Neuronal stem cell (in vitro differentiated cells): ENCODE measurements around the gene CASP8.
"Not testable (repeated sequence)": the region's sequence is repeated elsewhere in the genome, so short reads cannot be mapped to it uniquely, and the experiment has no call there.

Experiments used
- DNase-seq: peaks from one replicate; pipeline ENCODE4 v3.0.0-alpha.2; 2013; ENCODE audit warnings: low spot score
- H2AFZ ChIP-seq: one replicate; pipeline ENCODE4 v1.6.1; 2013; ENCODE audit warnings: mild to moderate bottlenecking, low read length, inconsistent platforms
- H2AK5ac ChIP-seq: 2 replicates; pipeline ENCODE4 v1.6.1; 2013; ENCODE audit warnings: low read depth, mild to moderate bottlenecking, inconsistent platforms, low read length, moderate library complexity, mixed read lengths
- H2BK120ac ChIP-seq: 2 replicates; pipeline ENCODE4 v1.6.1; 2013; ENCODE audit warnings: low read depth, mild to moderate bottlenecking, inconsistent platforms, low read length, moderate library complexity, mixed read lengths
- H2BK12ac ChIP-seq: one replicate; pipeline ENCODE4 v1.6.1; 2013; ENCODE audit warnings: low read length, inconsistent platforms
- H2BK15ac ChIP-seq: 2 replicates; pipeline ENCODE4 v1.6.1; 2013; ENCODE audit warnings: mild to moderate bottlenecking, low read length, inconsistent platforms, mixed read lengths
- H2BK5ac ChIP-seq: one replicate; pipeline ENCODE4 v1.6.1; 2013; ENCODE audit warnings: inconsistent platforms, mild to moderate bottlenecking, low read length, moderate library complexity
- H3K14ac ChIP-seq: one replicate; pipeline ENCODE4 v1.6.1; 2013; ENCODE audit warnings: low read length, inconsistent platforms
- H3K18ac ChIP-seq: 2 replicates; pipeline ENCODE4 v1.6.1; 2013; ENCODE audit warnings: low read length, inconsistent platforms
- H3K23ac ChIP-seq: 2 replicates; pipeline ENCODE4 v1.6.1; 2013; ENCODE audit warnings: low read depth, mild to moderate bottlenecking, mixed read lengths, low read length, inconsistent platforms; ENCODE audit not compliant: poor library complexity
- H3K27ac ChIP-seq: replicated peaks from 3 replicates; pipeline ENCODE4 v1.5.1; 2013; ENCODE audit warnings: low read length, inconsistent platforms
- H3K27me3 ChIP-seq, 3 experiments: 2 replicates each; pipeline ENCODE4 v1.6.1; 2013; ENCODE audit warnings: low read length in 3 of 3, mild to moderate bottlenecking in 2 of 3, inconsistent platforms in 1 of 3, low read depth in 1 of 3, mixed read lengths in 1 of 3, moderate library complexity in 1 of 3; ENCODE audit not compliant: control insufficient read depth in 3 of 3, insufficient read depth in 3 of 3
- H3K36me3 ChIP-seq, 2 donors: replicated peaks in 1 of 2; 2 replicates each; pipeline ENCODE4 v1.6.1; 2013; ENCODE audit warnings: low read length in 2 of 2; ENCODE audit not compliant: control insufficient read depth in 2 of 2, insufficient read depth in 2 of 2
- H3K4ac ChIP-seq: 2 replicates; pipeline ENCODE4 v1.6.1; 2013; ENCODE audit warnings: inconsistent platforms, mild to moderate bottlenecking, low read length, moderate library complexity
- H3K4me1 ChIP-seq, 2 donors: 1 replicate in 1 of 2; 2 replicates in 1 of 2; pipeline ENCODE4 v1.6.1; 2013; ENCODE audit warnings: low read length in 2 of 2, low read depth in 1 of 2; ENCODE audit not compliant: control insufficient read depth in 2 of 2, insufficient read depth in 1 of 2
- H3K4me2 ChIP-seq: one replicate; pipeline ENCODE4 v1.6.1; 2013; ENCODE audit warnings: mild to moderate bottlenecking, low read length, inconsistent platforms; ENCODE audit not compliant: insufficient read depth, poor library complexity, severe bottlenecking
- H3K4me3 ChIP-seq, 2 donors: 2 replicates each; pipeline ENCODE4 v1.5.1; 2013; ENCODE audit warnings: low read length in 2 of 2, mild to moderate bottlenecking in 2 of 2, inconsistent platforms in 1 of 2, moderate library complexity in 1 of 2
- H3K79me1 ChIP-seq: one replicate; pipeline ENCODE4 v1.6.1; 2013; ENCODE audit warnings: low read depth, mild to moderate bottlenecking, inconsistent platforms, low read length, moderate library complexity
- H3K9ac ChIP-seq: one replicate; pipeline ENCODE4 v1.6.1; 2013; ENCODE audit warnings: mild to moderate bottlenecking, low read depth, low read length, inconsistent platforms; ENCODE audit not compliant: poor library complexity
- H3K9me3 ChIP-seq, 2 donors: replicated peaks in 1 of 2; 2 replicates each; pipeline versions ENCODE3 to v1.6.1; 2013; ENCODE audit warnings: low read length in 2 of 2, mild to moderate bottlenecking in 2 of 2, inconsistent platforms in 1 of 2, low read depth in 1 of 2, mixed read lengths in 1 of 2, moderate library complexity in 1 of 2; ENCODE audit not compliant: control insufficient read depth in 2 of 2, insufficient read depth in 1 of 2
- H4K8ac ChIP-seq: one replicate; pipeline ENCODE4 v1.6.1; 2013; ENCODE audit warnings: low read depth, mild to moderate bottlenecking, inconsistent platforms, low read length, moderate library complexity
- H4K91ac ChIP-seq: one replicate; pipeline ENCODE4 v1.6.1; 2013; ENCODE audit warnings: low read length, low read depth, mild to moderate bottlenecking, inconsistent platforms; ENCODE audit not compliant: poor library complexity
- WGBS, 2 donors: extraction: QIAGEN DNeasy Blood & Tissue Kit; methylation state at CpG; one replicate each; pipeline ENCODE4 v1.1.7; 2013; ENCODE audit warnings: missing lambda C conversion rate in 2 of 2, mixed read lengths in 1 of 2; ENCODE audit not compliant: insufficient read length in 2 of 2, insufficient replicate concordance in 1 of 2; ENCODE audit errors: extremely low coverage in 2 of 2; 5-methylcytosine and 5-hydroxymethylcytosine counted together

CASP8 gene

DNA sequence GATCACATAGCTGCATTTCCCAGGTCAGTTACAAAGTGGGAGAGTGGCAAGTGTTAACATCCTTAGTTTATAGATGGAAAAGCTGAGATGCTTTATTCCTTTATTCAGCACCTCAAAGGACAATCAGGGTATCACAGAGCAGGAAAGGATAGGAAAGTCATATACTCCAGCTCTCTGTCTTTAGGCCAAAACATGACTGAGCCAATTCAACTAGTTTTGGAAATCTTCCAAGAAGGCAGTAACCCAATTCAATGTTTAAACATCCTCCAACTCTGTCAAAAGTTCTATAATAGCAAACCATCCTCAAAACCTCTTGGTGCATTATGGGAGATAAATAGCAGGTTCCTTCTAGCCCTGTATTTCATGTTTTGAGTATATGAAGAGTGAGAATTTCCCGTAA is 25.2 kb downstream of the CASP8 start:
- no peak overlapping the region for H2AK5ac ChIP-seq
- peaks cover 0 to 31% of the 10 kb centered on the region in 2 donors for H3K36me3 ChIP-seq
- H4K91ac ChIP-seq = no peak overlapping the region
- no peak overlapping the region for H2AFZ ChIP-seq
- H3K9ac ChIP-seq = no peak overlapping the region
- H3K23ac ChIP-seq = no peak overlapping the region
- H3K4me1 ChIP-seq = no peaks in the 10 kb centered on the region
- no peak overlapping the region for H3K4ac ChIP-seq
- no peak overlapping the region for H4K8ac ChIP-seq
- no peak overlapping the region for H3K27ac ChIP-seq
- no peak overlapping the region for H2BK5ac ChIP-seq
- H2BK15ac ChIP-seq = no peak overlapping the region
- H3K79me1 ChIP-seq = no peaks in the 10 kb centered on the region
- no peak overlapping the region for H3K4me2 ChIP-seq
- no peak for DNase-seq
- peaks cover 0 to 1% of the 10 kb centered on the region in 2 donors for H3K9me3 ChIP-seq
- no peak overlapping the region for H2BK120ac ChIP-seq
- H3K18ac ChIP-seq = no peak overlapping the region
- no peak overlapping the region for H3K4me3 ChIP-seq
- H2BK12ac ChIP-seq = no peak overlapping the region
- H3K27me3 ChIP-seq = no peaks in the 10 kb centered on the region
- no peak overlapping the region for H3K14ac ChIP-seq
- no CpG with 5 or more reads among the region's 1 CpG for whole genome bisulfite sequencing, 2 donors

DNA sequence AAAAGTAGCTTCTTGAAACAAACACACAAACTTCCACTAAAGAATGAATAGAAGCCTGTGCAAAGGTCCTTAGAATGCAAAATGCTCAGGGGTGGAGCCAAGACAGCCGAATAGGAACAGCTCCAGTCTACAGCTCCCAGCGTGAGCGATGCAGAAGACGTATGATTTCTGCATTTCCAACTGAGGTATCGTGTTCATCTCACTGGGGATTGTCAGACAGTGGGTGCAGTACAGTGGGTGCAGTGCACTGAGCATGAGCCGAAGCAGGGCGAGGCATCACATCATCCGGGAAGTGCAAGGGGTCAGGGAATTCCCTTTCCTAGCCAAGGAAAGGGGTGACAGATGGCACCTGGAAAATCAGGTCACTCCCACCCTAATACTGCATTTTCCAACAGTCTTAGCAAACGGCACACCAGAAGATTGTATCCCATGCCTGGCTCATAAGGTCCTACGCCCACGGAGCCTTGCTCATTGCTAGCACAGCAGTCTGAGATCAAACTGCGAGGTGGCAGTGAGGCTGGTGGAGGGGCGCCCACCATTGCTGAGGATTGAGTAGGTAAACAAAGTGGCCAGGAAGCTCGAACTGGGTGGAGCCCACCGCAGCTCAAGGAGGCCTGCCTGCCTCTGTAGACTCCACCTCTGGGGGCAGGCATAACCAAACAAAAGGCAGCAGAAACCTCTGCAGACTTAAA is 30.3 kb downstream of the CASP8 start:
- not testable (repeated sequence) for H2BK15ac ChIP-seq

GRCh38 chr2:201298462-201299052 is 38.2 kb downstream of the CASP8 start:
- no peak overlapping the region for H3K14ac ChIP-seq
- H3K79me1 ChIP-seq = no peaks in the 10 kb centered on the region
- no peaks in the 10 kb centered on the region for H3K27me3 ChIP-seq
- H2AK5ac ChIP-seq = no peak overlapping the region
- no peak overlapping the region for H3K9ac ChIP-seq
- no peak overlapping the region for H2BK12ac ChIP-seq
- no peak overlapping the region for H2BK120ac ChIP-seq
- H3K4ac ChIP-seq = no peak overlapping the region
- H3K4me3 ChIP-seq = no peak overlapping the region
- H2BK5ac ChIP-seq = no peak overlapping the region
- no peaks in the 10 kb centered on the region for H3K9me3 ChIP-seq
- no peaks in the 10 kb centered on the region for H3K4me1 ChIP-seq
- no peak overlapping the region for H3K23ac ChIP-seq
- H3K36me3 ChIP-seq = no peaks in the 10 kb centered on the region
- no peak overlapping the region for H2BK15ac ChIP-seq
- no CpG with 5 or more reads among the region's 3 CpGs for WGBS, 2 donors
- H4K8ac ChIP-seq = no peak overlapping the region
- DNase-seq = no peak
- H3K18ac ChIP-seq = no peak overlapping the region
- no peak overlapping the region for H3K27ac ChIP-seq
- H3K4me2 ChIP-seq = no peak overlapping the region
- H2AFZ ChIP-seq = no peak overlapping the region
- H4K91ac ChIP-seq = no peak overlapping the region

More for the DNA sequence above, 30.3 kb downstream of the CASP8 start:
- not testable (repeated sequence) for H2BK12ac ChIP-seq, H3K4me1 ChIP-seq, H2AK5ac ChIP-seq, H2BK5ac ChIP-seq, H4K91ac ChIP-seq, H3K4ac ChIP-seq, H3K4me3 ChIP-seq, DNase-seq, H2BK120ac ChIP-seq, H3K9me3 ChIP-seq, H2AFZ ChIP-seq, H4K8ac ChIP-seq, H3K4me2 ChIP-seq, H3K9ac ChIP-seq, H3K14ac ChIP-seq, H3K27me3 ChIP-seq, H3K27ac ChIP-seq, H3K23ac ChIP-seq, H3K18ac ChIP-seq, H3K79me1 ChIP-seq
- WGBS, 2 donors = no CpG with 5 or more reads among the region's 15 CpGs
- peaks cover 0 to 21% of the 10 kb centered on the region in 2 donors for H3K36me3 ChIP-seq

GRCh38 chr2:201299929-201300328 is 39.6 kb downstream of the CASP8 start:
- not testable (repeated sequence) for H3K18ac ChIP-seq, H2AFZ ChIP-seq, H3K4ac ChIP-seq, H3K14ac ChIP-seq, H3K23ac ChIP-seq, H4K8ac ChIP-seq, H2BK5ac ChIP-seq, H4K91ac ChIP-seq, H3K79me1 ChIP-seq, H2BK15ac ChIP-seq, H3K4me3 ChIP-seq, H3K4me1 ChIP-seq, H3K4me2 ChIP-seq, H2BK120ac ChIP-seq, H3K9ac ChIP-seq, H2BK12ac ChIP-seq, H3K9me3 ChIP-seq, DNase-seq, H2AK5ac ChIP-seq, H3K27ac ChIP-seq, H3K36me3 ChIP-seq, H3K27me3 ChIP-seq
- WGBS, 2 donors = no CpG with 5 or more reads among the region's 11 CpGs
